Neural cell (in vitro differentiated cells): ENCODE data around the gene BTG2. TPM values are rescaled to one million over a fixed set of nuclear protein-coding genes. Genes with fewer than 3 reads are reported as not detected.

Source experiments
- H2AFZ ChIP-seq: fragments of 200-600, 300-800 bp; sonication (generic), shearing (Covaris generic); 2 replicates; pipeline ENCODE4 v1.6.0; 2014; ENCODE audit warnings: low read depth, mild to moderate bottlenecking, antibody characterized with exemption, low read length, moderate library complexity
- H3F3A ChIP-seq: fragments of 200-600 bp; shearing (Covaris generic); 2 replicates; pipeline ENCODE4 v1.6.1; 2016; ENCODE audit warnings: mild to moderate bottlenecking, moderate library complexity, mixed read lengths, antibody characterized with exemption, low read length; ENCODE audit not compliant: insufficient read depth, poor library complexity, severe bottlenecking
- H3K27ac ChIP-seq: fragments of 200-600, 300-800 bp; sonication (generic), shearing (Covaris generic); 2 replicates; pipeline ENCODE4 v1.5.1; 2014; ENCODE audit warnings: mild to moderate bottlenecking, low read length, moderate library complexity
- H3K27me3 ChIP-seq: fragments of 300-800, 200-600 bp; sonication (generic), shearing (Covaris generic); 2 replicates; pipeline ENCODE4 v1.6.0; 2014; ENCODE audit warnings: mild to moderate bottlenecking, low read depth, low read length, moderate library complexity; ENCODE audit not compliant: insufficient read depth
- H3K36me3 ChIP-seq: fragments of 300-800, 200-600 bp; sonication (generic), shearing (Covaris generic); 2 replicates; pipeline ENCODE4 v1.5.1; 2014; ENCODE audit warnings: mild to moderate bottlenecking, antibody characterized with exemption, low read length, moderate library complexity; ENCODE audit not compliant: insufficient read depth
- H3K4me2 ChIP-seq: fragments of 300-800, 200-600 bp; sonication (generic), shearing (Covaris generic); 2 replicates; pipeline ENCODE4 v1.6.0; 2014; ENCODE audit warnings: mild to moderate bottlenecking, low read length
- H3K4me3 ChIP-seq: fragments of 300-800, 200-600 bp; sonication (generic), shearing (Covaris generic); 2 replicates; pipeline ENCODE4 v1.5.1; 2014; ENCODE audit warnings: mild to moderate bottlenecking, low read length, moderate library complexity
- H3K79me2 ChIP-seq: fragments of 200-600 bp; shearing (Covaris generic); replicated peaks from 2 replicates; pipeline ENCODE4 v1.6.0; 2014; ENCODE audit warnings: mild to moderate bottlenecking, low read length, moderate library complexity; ENCODE audit not compliant: insufficient read depth
- H3K9ac ChIP-seq: fragments of 300-800, 200-600 bp; sonication (generic), shearing (Covaris generic); 2 replicates; pipeline ENCODE4 v1.6.1; 2016; ENCODE audit warnings: mild to moderate bottlenecking, low read length, mixed read lengths
- H3K9me2 ChIP-seq: fragments of 200-600 bp; shearing (Covaris generic); 2 replicates; pipeline ENCODE4 v1.6.1; 2016; ENCODE audit warnings: mild to moderate bottlenecking, low read length, mixed read lengths; ENCODE audit not compliant: insufficient read depth
- H3K9me3 ChIP-seq: fragments of 200-600, 300-800 bp; sonication (generic), shearing (Covaris generic); 2 replicates; pipeline ENCODE4 v1.6.1; 2016; ENCODE audit warnings: mild to moderate bottlenecking, mixed run types, low read length, moderate library complexity, mixed read lengths
- H4K20me1 ChIP-seq: fragments of 200-600 bp; shearing (Covaris generic); 2 replicates; pipeline ENCODE4 v1.6.1; 2016; ENCODE audit warnings: mild to moderate bottlenecking, mixed run types; ENCODE audit not compliant: insufficient read depth
- CTCF ChIP-seq: fragments of 450-650 bp; IDR thresholded peaks from 2 replicates; pipeline ENCODE4 v1.5.1; 2014; ENCODE audit warnings: antibody characterized with exemption, mild to moderate bottlenecking, moderate library complexity; ENCODE audit not compliant: poor library complexity, severe bottlenecking
- EP300 ChIP-seq: fragments of 450-650 bp; conservative IDR thresholded peaks from 2 replicates; pipeline ENCODE4 v1.6.1; 2014; ENCODE audit warnings: antibody characterized with exemption, mild to moderate bottlenecking, moderate library complexity; ENCODE audit not compliant: poor library complexity, severe bottlenecking
- EZH2 ChIP-seq: fragments of 200-600, 300-800 bp; shearing (Covaris generic), sonication (generic); IDR thresholded peaks from 2 replicates; pipeline ENCODE4 v1.6.1; 2014; ENCODE audit warnings: antibody characterized with exemption, low read length, borderline replicate concordance, mild to moderate bottlenecking; ENCODE audit not compliant: insufficient read depth, poor library complexity, severe bottlenecking
- MXI1 ChIP-seq: fragments of 450-650 bp; conservative IDR thresholded peaks from 2 replicates; pipeline ENCODE4 v1.6.1; 2014; ENCODE audit warnings: antibody characterized with exemption, mild to moderate bottlenecking; ENCODE audit not compliant: poor library complexity, severe bottlenecking
- POLR2AphosphoS5 ChIP-seq: IDR thresholded peaks from 2 replicates; pipeline ENCODE4 v1.6.1; 2012
- RAD21 ChIP-seq: fragments of 450-650 bp; conservative IDR thresholded peaks from 2 replicates; pipeline ENCODE4 v1.6.1; 2014; ENCODE audit warnings: antibody characterized with exemption, mild to moderate bottlenecking, moderate library complexity
- SMC3 ChIP-seq: fragments of 450-650 bp; conservative IDR thresholded peaks from 2 replicates; pipeline ENCODE4 v1.6.1; 2014; ENCODE audit warnings: antibody characterized with exemption, mild to moderate bottlenecking, moderate library complexity; ENCODE audit not compliant: poor library complexity
- TAF1 ChIP-seq: IDR thresholded peaks from 2 replicates; pipeline ENCODE4 v1.6.1; 2012; ENCODE audit warnings: low read depth
- polyA plus RNA-seq: library from polyadenylated mRNA; depleted of rRNA; stranded (reverse); fragments of >200 nt; gene quantifications from 2 replicates; pipeline ENCODE4 v1.2.3, GENCODE V29; 2014
- TF ChIP-seq, protein P1 (sequence below): IDR thresholded peaks from 2 replicates; pipeline ENCODE4 v1.6.1; 2012; ENCODE audit warnings: borderline replicate concordance

BTG2 gene
- polyA plus RNA-seq, 1 donor from 2014 or later, result 4.1 TPM

DNA sequence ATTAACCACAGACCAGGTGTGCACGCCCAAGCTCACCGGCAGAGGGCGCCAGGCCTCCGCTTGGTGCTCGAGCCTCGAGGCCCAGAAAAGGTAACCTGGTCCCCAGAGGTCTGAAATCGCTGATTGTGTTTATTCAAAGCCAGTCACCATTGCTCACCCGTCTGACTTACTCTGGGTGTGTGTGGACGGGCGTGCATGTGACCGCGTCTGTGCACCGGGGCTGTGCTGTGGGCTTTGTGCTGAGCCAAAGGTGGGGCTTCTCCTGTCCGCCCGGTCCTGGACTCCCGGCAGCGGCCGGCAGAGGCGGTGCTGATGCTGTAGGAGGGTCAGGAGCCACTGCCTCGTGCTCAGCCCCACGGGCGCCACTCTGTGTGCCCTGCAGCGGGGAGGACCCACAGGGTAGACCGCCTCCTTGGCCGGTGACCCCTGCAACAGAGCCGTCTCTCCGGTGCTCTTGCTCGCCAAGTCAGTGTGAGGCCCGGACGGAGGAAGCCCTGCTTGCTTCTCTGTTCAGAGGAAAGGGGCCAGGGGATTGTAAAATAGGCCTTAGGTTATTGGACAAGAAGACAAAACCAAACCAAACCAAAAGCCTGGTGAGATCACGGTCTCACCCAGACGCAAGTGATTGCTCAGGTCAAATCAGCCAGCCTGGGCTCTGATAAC, 32.0 kb upstream of the BTG2 start:
- no peaks in the 10 kb centered on the region for H3K79me2 ChIP-seq
- peak overlapping the region; percentile 43 for H3K4me3 ChIP-seq
- no peak overlapping the region for H3K4me2 ChIP-seq
- peak overlapping the region; percentile 11 for H2AFZ ChIP-seq
- no peaks in the 10 kb centered on the region for H3K36me3 ChIP-seq
- peak; percentile 98 for TF ChIP-seq CTCF
- peak; percentile 30 for TF ChIP-seq EP300
- no peak for TF ChIP-seq TAF1
- TF ChIP-seq POLR2AphosphoS5, result peak; percentile 23
- TF ChIP-seq, protein P1, sequence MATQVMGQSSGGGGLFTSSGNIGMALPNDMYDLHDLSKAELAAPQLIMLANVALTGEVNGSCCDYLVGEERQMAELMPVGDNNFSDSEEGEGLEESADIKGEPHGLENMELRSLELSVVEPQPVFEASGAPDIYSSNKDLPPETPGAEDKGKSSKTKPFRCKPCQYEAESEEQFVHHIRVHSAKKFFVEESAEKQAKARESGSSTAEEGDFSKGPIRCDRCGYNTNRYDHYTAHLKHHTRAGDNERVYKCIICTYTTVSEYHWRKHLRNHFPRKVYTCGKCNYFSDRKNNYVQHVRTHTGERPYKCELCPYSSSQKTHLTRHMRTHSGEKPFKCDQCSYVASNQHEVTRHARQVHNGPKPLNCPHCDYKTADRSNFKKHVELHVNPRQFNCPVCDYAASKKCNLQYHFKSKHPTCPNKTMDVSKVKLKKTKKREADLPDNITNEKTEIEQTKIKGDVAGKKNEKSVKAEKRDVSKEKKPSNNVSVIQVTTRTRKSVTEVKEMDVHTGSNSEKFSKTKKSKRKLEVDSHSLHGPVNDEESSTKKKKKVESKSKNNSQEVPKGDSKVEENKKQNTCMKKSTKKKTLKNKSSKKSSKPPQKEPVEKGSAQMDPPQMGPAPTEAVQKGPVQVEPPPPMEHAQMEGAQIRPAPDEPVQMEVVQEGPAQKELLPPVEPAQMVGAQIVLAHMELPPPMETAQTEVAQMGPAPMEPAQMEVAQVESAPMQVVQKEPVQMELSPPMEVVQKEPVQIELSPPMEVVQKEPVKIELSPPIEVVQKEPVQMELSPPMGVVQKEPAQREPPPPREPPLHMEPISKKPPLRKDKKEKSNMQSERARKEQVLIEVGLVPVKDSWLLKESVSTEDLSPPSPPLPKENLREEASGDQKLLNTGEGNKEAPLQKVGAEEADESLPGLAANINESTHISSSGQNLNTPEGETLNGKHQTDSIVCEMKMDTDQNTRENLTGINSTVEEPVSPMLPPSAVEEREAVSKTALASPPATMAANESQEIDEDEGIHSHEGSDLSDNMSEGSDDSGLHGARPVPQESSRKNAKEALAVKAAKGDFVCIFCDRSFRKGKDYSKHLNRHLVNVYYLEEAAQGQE, result no peak
- TF ChIP-seq SMC3, result peak; percentile 94
- peak; percentile 92 for TF ChIP-seq RAD21
- TF ChIP-seq MXI1, result no peak
- no peak for TF ChIP-seq EZH2
- H3F3A ChIP-seq, result no peaks in the 10 kb centered on the region
- H3K9me3 ChIP-seq, result no peaks in the 10 kb centered on the region
- H4K20me1 ChIP-seq, result no peaks in the 10 kb centered on the region
- no peaks in the 10 kb centered on the region for H3K27me3 ChIP-seq
- H3K9ac ChIP-seq, result peak overlapping the region; percentile 48
- no peaks in the 10 kb centered on the region for H3K9me2 ChIP-seq
- H3K27ac ChIP-seq, result no peak overlapping the region

- no peaks in the 10 kb centered on the region for H3K27me3 ChIP-seq
- TF ChIP-seq TAF1 (no peak), EZH2 (no peak), EP300 (no peak), MXI1 (no peak), CTCF (no peak), SMC3 (no peak), RAD21 (no peak), POLR2AphosphoS5 (no peak)
- TF ChIP-seq, protein P1, result no peak
- H2AFZ ChIP-seq, result peak overlapping the region; percentile 11
- no peaks in the 10 kb centered on the region for H3K79me2 ChIP-seq
- H3K27ac ChIP-seq, result no peak overlapping the region
- no peaks in the 10 kb centered on the region for H3F3A ChIP-seq
- no peaks in the 10 kb centered on the region for H4K20me1 ChIP-seq
- H3K4me2 ChIP-seq, result no peak overlapping the region
- peak overlapping the region; percentile 48 for H3K9ac ChIP-seq
- no peaks in the 10 kb centered on the region for H3K9me3 ChIP-seq
- no peaks in the 10 kb centered on the region for H3K36me3 ChIP-seq
- no peak overlapping the region for H3K4me3 ChIP-seq
- H3K9me2 ChIP-seq, result no peaks in the 10 kb centered on the region
Observed at GRCh38 chr1:203273869-203274602, 31.3 kb upstream of the BTG2 start.
